Epidermal melanocyte (primary cell): ENCODE data around the gene ITLN1.
"Not testable (repeated sequence)": the region's sequence is repeated elsewhere in the genome, so short reads cannot be mapped to it uniquely, and the experiment has no call there.

ENCODE experiments used
- DNase-seq: peaks from one replicate; pipeline ENCODE4 v3.0.0; 2011; ENCODE audit warnings: low spot score; ENCODE audit not compliant: insufficient read length

ITLN1 gene

GRCh38 chr1:160885042-160885441 is at the start of gene ITLN1:
TSS of gene ITLN1 (minus strand) at chr1:160885180. CDS start at chr1:160884877, 303 bp downstream.
- no peak for DNase-seq

- not testable (repeated sequence) for DNase-seq
These were observed 48.3 kb upstream of the ITLN1 start for GRCh38 chr1:160933305-160933704.

GRCh38 chr1:160925652-160926244 is 40.8 kb upstream of the ITLN1 start:
- no peak for DNase-seq

GRCh38 chr1:160924791-160925651 is 40.0 kb upstream of the ITLN1 start:
- no peak for DNase-seq

GRCh38 chr1:160916666-160917065 is 31.7 kb upstream of the ITLN1 start:
- no peak for DNase-seq

GRCh38 chr1:160913229-160913628 is 28.2 kb upstream of the ITLN1 start:
- DNase-seq: not testable (repeated sequence)

GRCh38 chr1:160911925-160912324 is 26.9 kb upstream of the ITLN1 start:
- no peak for DNase-seq

- no peak for DNase-seq
These were observed 26.5 kb upstream of the ITLN1 start for GRCh38 chr1:160911441-160911840.

- no peak for DNase-seq
These were observed 25.3 kb upstream of the ITLN1 start for GRCh38 chr1:160910170-160910750.

GRCh38 chr1:160907976-160908375 is 23.0 kb upstream of the ITLN1 start:
- no peak for DNase-seq

GRCh38 chr1:160905617-160905989 is 20.6 kb upstream of the ITLN1 start:
- no peak for DNase-seq

- no peak for DNase-seq
These were observed 20.0 kb upstream of the ITLN1 start for GRCh38 chr1:160904783-160905616.

- DNase-seq: not testable (repeated sequence)
These were observed 17.3 kb upstream of the ITLN1 start for GRCh38 chr1:160902251-160902650.

- DNase-seq: no peak
These were observed 16.8 kb upstream of the ITLN1 start for GRCh38 chr1:160901768-160902167.

- DNase-seq: not testable (repeated sequence)
These were observed 15.7 kb upstream of the ITLN1 start for GRCh38 chr1:160900683-160901082.

- DNase-seq: not testable (repeated sequence)
These were observed 9.6 kb upstream of the ITLN1 start for GRCh38 chr1:160894368-160895135.

- no peak for DNase-seq
These were observed 6.5 kb upstream of the ITLN1 start for GRCh38 chr1:160891474-160891873.

- DNase-seq: no peak
These were observed 3.9 kb upstream of the ITLN1 start for GRCh38 chr1:160888926-160889325.

- DNase-seq: no peak
These were observed 2.1 kb upstream of the ITLN1 start for GRCh38 chr1:160887071-160887470.

- no peak for DNase-seq
These were observed 401 bp downstream of the ITLN1 start for GRCh38 chr1:160884579-160884978.
